ENCODE data around the gene SS18L1.
"Not testable (repeated sequence)": the region's sequence is repeated elsewhere in the genome, so short reads cannot be mapped to it uniquely, and the experiment has no call there.

SS18L1 gene, protein sequence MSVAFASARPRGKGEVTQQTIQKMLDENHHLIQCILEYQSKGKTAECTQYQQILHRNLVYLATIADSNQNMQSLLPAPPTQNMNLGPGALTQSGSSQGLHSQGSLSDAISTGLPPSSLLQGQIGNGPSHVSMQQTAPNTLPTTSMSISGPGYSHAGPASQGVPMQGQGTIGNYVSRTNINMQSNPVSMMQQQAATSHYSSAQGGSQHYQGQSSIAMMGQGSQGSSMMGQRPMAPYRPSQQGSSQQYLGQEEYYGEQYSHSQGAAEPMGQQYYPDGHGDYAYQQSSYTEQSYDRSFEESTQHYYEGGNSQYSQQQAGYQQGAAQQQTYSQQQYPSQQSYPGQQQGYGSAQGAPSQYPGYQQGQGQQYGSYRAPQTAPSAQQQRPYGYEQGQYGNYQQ

DNA sequence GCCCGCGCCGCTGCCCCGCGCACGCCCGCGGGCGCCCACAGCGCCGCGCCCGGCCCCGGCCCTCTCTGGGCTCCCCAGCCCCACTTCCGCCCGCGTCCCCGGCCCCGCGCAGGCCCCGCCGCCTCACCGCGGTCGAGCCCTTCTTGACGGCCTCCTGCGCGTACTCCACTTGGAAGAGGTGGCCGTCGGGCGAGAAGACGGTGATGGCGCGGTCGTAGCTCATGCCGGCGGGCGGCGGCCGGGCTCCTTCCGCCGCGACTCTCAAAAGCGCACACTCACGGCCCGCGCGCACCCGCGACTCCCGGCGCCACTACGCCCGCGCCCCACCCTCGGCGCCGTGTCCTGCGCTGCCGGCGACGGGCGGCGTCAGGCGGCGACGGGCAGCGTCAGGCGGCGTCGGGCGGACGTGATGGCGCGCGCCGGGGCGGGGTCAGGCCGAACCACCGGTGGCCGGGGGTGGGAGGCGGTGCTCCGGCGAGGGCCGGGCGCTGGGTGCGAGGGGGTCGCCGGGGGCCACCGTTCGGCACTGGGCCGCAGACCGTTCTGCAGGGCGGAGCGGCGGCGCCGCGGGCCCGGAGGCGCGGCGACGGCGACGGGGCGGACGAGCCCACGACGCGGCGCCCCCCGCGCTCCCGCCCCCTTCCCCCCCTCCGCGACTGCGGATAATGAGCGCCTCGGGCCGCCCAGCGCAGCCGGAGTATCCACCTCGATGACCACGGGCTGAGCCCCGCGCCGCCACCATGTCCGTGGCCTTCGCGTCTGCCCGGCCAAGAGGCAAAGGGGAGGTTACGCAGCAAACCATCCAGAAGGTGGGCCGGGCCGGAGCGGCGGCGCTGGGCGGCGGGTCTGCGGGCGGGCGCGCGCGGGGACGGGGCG is at the start of gene SS18L1, which contains the start of gene PSMA7:
TSS of gene SS18L1 (plus strand) at position 689 of the 876 bp plus-strand sequence. CDS start at position 741, 52 bp downstream.
TSS of gene PSMA7 (minus strand) at position 314 of the 876 bp plus-strand sequence. CDS start at position 223, 91 bp downstream.
- peak; percentile 77 for DNase-seq (ENCODE audit: low read depth)

DNA sequence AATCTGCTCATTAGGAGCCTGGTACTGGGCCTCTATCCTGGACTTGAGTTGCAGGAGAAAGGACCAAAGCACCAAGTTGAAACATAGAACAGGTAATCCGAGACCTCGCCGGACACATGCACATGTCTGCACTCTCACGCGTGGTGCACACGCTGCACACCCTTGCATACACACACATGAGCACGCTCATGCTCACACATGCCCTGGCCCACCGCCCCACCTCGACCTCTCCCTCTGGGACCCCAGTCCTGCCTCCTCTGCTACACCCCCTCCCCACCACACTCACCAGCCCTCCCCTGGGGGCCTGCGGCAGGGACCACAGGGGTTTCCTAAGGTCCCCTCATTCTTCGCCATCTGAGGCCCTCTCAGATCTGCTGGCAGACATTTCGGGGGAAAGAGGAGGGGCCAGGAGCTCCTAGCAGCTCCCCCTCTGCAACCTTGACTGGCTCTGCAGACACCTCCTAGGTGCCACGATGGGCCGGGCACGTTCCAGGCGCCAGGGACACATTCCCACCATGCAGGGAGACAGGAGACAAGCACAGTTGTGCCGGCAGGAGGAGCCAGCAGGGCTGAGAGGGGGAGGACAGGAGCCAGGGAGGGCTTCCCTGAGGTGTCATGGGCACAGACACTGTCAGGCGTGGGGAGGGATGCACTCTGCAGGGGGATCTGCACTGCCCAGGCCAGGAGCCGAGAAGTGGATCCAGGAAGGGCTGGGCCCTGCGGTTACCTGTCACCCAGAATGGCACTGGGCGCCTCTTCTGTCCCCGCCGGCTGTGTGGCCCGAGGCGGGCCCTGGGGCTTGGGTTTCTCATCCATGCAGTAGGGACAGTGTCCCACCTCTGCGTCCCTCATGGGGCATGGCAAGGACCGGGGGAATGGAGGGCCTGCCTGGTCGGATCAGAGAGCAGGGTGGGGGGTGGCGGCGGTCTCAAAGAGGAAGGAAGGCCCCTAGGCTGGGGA is 46.9 kb upstream of the SS18L1 start:
- DNase-seq (ENCODE audit: low read depth): no peak

DNA sequence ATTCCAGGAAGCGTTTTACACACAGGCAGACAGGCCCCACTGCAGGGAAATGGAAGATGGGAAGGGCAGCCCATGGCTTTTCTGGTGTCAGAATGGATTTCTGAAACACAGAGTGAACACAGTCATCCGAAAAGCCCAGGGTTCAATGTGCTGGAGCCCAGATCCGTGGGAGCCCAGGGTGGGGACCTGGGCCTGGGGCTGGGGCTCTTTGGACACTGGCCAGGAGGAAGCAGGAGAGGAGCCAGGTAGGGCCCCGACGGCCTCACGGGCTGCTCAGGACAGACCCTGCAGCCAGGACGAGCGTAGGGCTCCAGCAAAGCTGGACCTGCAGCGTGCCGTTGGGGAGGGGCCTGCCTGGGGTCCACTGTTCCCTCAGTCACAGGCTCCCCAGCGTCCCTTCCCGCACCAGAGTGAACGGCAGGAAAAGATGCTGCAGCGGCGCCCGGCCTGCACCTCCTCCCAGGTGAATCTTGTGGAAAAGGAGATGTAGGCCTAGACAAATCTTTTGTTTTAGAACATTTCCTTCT is 45.6 kb upstream of the SS18L1 start:
- DNase-seq (ENCODE audit: low read depth): no peak

DNA sequence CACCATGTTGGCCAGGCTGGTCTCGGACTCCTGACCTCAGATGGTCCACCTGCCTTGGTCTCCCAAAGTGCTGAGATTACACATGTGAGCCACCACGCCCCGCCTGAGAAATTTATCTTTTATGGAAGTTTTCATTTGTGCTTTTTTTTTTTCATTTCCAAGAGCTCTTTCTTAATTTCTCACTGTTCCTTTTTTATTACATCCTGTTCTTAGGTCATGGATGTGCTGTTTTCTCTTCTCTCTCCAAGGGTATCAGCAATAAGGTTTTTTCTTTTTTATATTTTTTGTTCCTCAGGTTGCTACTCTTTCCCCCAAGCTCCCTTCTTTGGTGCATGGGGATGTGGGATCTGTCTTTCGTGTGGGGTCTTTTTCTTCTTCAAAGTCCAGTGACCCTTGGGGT is 42.5 kb upstream of the SS18L1 start:
- no peak for DNase-seq (ENCODE audit: low read depth)

DNA sequence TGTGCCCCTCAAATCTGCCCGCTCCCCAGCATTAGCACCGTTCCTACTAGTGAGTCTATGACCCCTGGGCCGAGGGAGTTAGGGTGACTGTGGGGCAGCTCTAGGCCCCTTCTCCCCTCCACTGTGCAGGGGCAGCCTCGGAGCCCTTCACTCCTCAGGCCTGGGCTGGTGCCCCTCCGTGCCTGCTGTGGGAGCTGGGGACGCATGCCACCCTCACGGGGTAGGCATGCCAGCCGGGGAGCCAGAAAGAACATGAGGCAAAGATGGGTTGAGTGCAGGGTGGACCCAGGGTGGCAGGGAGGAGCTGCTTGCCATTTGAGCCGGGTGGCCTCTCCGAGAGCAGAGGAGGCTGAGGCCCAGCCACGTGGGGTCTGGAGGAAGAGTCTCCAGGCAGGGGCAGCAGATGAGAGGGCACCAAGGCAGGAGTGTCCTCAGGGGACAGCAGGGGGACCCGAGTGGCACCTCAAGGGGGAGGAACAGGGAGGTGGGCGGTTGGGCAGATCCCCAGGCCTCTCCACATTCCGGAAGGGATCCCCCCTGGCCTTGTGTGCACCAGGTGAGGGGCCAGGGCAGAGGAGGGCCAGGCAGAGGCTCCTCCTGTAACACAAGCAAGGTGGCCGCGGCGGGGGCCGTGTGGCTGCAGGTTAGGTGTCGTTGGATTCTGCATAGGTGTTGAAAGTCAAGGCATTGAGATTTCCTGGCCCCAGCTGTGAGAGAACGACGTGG is 39.9 kb upstream of the SS18L1 start:
- DNase-seq (ENCODE audit: low read depth): no peak

DNA sequence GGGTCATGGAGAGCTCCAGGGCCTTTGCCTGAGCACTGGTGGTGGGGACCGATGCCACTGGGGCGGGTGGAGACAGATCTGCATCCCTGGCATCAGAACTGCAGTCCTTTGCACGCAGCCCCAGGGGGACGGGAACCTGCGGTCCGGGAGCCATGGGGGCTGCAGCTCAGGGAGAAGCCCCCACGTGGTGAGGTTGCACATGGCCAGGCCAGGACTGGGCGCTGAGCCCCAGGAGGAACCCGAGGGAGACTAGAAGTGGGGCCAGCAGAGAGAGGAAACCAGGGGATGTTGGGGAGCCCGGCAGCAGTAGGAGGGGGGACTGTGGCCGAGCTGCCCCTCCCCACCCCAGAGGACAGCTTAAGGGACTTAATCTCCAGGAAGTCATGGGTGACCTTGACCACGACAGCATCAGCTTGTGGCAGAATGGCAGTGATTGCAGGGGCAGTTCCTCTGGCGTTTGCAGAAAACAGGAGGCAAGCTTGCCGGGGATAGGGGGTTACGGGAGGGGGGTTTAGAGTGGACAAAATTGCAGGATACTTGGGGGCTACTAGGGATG is 39.3 kb upstream of the SS18L1 start:
- no peak for DNase-seq (ENCODE audit: low read depth)

DNA sequence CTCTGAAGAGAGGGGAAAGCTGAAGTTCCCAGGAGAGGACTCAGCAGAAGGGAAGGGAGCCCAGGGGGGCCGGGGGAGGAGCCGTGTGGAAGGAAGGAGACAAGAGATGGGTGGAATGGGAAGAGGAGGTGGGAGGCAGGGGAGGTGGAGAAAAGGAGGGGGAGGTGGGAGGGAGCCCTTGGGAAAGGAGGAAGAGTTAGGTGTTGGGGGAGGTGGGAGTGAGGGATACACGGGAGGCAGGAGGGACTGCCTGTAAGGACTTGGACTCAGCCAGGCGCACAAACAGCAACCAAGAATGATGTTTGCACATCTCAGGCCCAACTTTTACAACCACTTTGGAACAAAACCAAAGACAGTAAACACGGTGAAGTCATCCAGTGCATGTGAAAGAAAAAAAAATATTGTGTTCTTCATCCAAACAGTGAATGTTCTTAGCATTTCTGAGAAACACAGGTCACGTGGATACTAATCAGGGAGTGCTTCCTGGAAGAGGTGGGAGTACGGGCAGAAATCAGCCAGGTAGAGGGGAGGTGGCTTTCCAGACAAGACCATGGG is 38.7 kb upstream of the SS18L1 start:
- no peak for DNase-seq (ENCODE audit: low read depth)

DNA sequence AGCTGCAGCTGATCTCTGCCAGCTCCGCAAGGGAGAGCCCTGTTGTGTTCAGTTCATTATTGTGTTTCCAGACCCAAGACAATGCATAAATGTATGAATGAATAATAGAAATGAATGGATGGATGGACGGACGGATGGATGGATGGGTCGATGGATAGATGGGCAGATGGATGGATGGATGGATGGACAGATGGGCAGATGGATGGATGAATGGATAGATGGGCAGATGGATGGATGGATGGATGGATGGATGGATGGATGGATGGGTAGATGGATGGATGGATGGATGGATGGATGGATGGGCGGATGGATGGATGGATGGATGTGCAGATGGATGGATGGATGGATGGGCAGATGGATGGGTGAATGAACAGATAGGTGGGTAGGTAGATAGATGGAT is 38.0 kb upstream of the SS18L1 start:
- no peak for DNase-seq (ENCODE audit: low read depth)

DNA sequence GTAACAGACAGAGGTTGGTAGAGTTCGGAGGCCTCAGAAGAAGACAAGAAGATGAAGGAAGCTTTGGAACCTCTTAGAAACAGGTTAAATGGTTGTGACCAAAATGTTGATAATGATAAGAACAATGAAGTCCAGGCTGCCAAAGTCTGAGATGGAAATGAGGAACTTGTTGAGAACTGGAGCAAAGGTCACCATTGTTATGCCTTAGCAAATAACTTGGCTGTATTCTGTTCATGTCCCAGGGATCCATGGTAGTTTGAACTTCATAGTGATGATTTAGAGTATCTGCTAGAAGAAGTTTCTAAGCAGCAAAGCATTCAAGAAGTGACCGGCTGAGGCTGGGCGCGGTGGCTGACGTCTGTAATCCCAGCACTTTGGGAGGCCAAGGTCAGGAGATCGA is 32.4 kb upstream of the SS18L1 start:
- DNase-seq (ENCODE audit: low read depth): no peak

DNA sequence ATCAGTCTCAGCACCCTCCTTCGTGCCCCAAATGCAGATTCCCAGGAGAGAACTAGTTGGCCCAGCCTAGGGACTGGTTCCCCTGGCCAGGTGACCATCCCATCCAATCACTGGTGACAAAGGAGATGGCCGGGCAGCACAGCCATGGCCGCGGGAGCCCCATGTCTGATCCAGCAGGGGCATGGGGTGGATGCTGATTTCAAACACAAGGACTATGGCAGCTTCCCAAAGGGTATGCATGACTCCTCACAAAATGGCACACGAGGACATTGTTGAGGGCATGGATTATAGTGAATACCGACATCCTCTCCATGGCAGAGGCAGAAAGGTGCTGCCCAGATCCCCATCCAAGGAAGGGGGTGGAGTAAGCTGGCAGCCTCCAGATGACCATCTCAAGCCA is 31.2 kb upstream of the SS18L1 start:
- no peak for DNase-seq (ENCODE audit: low read depth)

DNA sequence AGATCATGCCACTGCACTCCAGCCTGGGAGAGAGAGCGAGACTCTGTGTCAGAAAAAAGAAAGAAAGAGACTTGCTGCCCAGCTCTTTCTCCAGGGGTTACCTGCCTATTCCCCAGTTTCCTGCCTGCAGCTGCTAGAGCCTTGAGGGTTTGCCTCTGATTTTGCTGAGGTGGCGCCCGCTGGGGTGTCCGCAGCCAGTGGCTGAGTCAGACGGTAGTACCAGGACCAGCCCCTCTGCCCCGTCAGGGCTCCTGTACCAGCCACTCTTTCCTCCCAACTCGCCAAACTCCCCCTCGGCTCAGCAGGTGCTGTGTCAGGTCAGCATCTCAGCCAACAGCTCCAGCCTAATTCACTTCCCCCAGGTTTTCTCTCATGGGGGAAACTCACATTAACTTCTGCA is 28.7 kb upstream of the SS18L1 start:
- no peak for DNase-seq (ENCODE audit: low read depth)

DNA sequence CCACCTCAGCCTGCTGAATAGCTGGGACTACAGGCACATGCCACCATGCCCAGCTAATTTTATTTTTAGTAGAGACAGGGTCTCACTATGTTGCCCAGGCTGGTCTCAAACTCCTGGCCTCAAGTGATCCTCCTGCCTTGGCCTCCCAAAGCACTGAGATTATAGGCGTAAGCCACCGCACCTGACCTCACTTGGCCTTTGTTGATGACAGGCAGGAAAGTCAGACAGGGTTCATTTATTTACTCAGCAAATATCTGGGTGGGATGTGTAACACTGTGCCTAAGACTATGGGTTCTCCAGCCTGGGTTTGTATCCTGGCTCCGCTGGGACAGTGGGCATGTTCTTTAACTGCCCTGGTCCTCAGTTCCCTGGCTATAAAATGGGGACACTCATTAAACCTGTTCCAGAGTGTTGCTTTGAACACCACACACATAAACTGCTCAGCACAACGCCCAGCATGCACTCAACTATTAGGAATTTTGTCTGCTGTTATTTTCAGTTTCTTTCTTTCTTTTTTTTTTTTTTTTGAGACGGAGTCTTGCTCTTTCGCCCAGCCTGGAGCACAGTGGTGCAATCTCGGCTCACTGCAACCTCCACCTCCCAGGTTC is 27.7 kb upstream of the SS18L1 start:
- DNase-seq (ENCODE audit: low read depth): not testable (repeated sequence)

DNA sequence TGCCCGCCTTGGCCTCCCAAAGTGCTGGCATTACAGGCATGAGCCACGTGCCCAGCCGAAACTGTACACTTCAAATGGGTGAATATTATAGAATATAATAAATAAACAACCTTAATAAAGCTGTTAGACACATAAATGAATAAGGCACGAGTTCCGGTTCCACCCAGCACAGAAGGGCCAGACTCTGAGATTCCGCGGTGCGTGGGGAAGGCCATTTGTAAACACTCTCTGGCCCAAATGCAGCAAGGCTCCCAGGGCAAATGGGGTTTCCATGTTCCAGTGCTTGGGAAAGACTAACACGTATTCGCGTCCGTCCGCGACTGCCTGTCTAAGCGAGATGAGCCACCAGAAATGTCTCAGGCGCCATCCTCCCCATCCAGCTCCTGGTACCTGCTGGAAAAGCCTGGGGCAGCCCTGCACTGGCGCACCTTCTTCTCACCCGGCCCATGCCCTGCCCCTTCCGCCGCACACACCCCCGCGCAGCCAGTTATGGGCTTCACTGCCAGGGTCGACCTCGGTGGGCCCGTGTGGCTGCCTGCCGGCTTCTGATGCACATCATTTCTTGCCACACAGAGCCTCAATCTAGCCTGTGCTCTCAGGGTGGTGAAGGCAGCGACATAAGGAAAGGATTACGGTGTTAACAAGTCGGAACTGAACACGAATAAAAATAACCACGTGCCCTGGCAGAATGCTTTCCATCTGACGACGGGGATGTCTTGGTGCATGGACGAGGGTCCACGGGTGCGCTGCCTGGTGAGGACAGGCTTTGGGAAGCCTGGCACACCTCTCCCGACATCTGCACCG is 26.8 kb upstream of the SS18L1 start:
- DNase-seq (ENCODE audit: low read depth): no peak

DNA sequence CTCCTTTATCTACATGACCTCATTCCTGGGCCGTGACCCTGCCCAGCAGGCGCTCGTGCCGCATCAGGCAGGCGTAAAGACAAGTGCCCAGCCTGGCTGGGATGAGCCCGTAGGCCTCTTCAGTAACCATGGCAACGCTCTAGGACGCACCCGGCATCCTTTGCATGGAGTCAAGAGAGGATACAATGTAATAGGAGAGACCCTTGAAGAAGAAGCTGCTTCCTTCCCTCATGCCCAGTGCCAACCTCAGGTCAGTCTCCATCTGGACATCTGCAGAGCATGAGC is 26.3 kb upstream of the SS18L1 start:
- DNase-seq (ENCODE audit: low read depth): no peak

DNA sequence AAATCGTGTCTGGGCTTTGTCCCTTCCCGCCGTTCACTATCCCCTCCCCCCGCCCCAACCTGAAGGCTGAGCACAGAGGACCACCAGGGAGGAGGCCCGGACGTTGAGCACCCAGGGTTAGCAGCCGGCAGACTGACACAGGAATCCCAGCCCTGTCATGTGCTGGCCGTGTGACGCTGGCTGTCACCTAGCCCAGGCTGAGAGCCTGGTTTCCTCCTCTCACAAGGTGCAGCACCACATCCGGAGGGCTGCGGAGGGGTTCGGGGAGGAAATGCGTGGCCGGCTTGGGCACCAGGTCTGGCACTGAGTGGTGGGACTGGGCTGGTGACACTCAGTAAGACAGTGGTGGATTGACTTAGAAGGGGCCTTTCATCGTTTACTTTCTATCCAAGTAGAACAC is 25.9 kb upstream of the SS18L1 start:
- DNase-seq (ENCODE audit: low read depth): peak; percentile 38

DNA sequence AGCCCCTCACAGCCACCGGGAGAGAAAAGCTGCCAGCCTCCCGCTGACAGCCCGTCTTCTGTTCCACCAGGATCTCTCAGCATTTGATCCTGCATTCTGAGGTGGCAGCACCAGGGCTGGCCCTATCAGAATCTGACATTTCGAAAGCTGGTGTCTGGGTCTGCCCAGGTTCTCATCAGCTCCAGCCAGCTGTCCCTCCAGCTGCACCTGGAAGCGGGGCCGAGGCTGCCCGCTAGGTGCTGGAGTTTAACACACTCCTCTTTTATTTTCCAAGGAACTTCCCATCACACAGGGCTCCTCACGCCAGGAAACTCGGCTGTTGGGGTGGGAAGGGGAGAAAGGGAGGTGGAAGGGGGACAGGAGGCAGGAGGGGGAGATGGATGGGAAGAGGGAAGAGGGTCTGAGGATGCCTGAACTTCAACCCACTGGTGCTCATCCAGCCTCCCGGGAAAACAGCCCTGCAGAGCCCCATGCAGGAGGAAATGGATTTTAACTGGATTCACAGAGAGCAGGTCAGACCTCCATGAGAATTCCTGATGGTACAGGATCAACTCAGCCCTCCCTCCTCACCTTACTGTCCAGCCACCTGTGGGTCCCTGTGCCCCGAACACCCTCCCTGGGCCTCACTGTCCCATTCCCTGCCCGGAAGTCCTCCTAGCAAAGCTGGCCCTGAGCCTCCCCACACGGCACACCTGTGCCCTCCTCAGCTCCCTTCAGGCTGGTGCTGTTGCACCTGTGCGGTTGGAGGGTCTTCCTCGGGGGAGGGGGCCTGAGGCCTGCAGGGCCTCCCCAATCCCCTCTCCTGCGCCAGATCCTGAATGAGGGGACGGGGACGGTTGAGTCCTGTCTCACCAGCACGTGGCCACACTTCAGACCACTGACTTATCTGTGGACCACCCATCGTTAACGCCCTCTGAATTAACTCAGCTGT is 25.2 kb upstream of the SS18L1 start:
- no peak for DNase-seq (ENCODE audit: low read depth)

DNA sequence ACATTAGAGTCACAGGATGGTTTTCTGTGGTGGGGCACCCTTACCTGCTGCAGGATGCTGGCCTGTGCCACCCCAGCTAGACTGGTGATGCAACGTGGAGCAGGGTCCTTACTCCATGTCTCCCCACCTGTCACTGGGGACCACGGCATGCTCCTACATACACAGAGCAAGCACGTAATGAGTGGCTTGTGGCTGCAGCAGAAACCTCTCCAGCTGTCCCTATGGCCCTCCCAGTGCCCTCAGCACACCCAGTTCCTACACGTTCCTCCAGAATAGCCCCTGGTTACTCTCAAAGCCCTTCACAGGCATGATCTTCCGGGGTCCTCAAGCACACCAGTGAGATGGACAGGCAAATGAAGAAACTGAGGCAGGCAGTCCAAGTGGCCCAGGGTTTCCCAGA is 24.5 kb upstream of the SS18L1 start:
- no peak for DNase-seq (ENCODE audit: low read depth)
